WI38 (cell line): ENCODE data around the gene ZNF669.

Source experiments
- H3K4me3 ChIP-seq: 2 replicates; pipeline ENCODE4 v1.5.1; 2011; ENCODE audit warnings: low read depth, mild to moderate bottlenecking, control low read depth, low read length
- TF ChIP-seq, protein P1 (sequence below): IDR thresholded peaks from 2 replicates; pipeline ENCODE4 v1.5.1; 2012; ENCODE audit warnings: low read depth, mild to moderate bottlenecking, control low read depth, low read length

ZNF669 gene

DNA sequence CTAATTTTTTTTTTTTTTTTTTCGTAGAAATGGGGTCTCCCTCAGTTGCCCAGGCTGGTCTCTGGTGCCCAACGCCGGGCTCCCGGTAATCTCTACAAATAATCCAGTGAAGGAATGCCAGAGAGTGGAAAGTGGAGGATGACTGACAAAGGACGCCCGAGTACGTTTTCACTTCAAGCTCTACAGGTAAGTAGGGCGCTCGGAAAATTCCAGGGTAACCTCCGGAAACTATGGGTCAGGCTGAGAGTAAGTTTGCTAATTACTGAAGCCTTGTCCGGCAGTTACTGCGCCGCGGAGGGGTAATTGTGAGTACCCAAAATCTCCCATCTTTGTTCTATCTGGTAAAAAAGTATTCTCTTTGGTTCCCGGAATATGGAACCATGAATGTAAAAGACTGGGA, 1.8 kb upstream of the ZNF669 start:
- TF ChIP-seq, protein P1, sequence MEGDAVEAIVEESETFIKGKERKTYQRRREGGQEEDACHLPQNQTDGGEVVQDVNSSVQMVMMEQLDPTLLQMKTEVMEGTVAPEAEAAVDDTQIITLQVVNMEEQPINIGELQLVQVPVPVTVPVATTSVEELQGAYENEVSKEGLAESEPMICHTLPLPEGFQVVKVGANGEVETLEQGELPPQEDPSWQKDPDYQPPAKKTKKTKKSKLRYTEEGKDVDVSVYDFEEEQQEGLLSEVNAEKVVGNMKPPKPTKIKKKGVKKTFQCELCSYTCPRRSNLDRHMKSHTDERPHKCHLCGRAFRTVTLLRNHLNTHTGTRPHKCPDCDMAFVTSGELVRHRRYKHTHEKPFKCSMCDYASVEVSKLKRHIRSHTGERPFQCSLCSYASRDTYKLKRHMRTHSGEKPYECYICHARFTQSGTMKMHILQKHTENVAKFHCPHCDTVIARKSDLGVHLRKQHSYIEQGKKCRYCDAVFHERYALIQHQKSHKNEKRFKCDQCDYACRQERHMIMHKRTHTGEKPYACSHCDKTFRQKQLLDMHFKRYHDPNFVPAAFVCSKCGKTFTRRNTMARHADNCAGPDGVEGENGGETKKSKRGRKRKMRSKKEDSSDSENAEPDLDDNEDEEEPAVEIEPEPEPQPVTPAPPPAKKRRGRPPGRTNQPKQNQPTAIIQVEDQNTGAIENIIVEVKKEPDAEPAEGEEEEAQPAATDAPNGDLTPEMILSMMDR: no peak
- no peak overlapping the region for H3K4me3 ChIP-seq

DNA sequence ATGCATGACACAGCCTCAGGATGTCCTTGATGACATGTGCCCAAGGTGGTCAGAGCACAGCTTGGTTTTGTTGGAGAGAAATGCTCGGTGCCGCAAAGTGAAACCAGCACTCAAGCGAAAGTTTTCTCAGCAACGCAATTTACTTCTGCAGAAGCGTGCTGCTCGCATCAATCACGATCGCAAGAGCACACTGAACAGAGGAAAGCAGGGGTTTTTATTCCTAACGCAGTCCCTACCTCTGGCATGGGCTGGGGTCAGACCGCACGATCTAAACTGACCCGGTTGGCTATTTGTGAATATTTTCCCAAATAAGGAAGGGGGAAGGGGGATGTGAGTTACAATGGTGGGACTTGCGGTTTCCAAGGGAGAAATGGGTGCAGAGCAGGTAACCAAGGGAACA, 809 bp upstream of the ZNF669 start:
- TF ChIP-seq, protein P1: no peak

DNA sequence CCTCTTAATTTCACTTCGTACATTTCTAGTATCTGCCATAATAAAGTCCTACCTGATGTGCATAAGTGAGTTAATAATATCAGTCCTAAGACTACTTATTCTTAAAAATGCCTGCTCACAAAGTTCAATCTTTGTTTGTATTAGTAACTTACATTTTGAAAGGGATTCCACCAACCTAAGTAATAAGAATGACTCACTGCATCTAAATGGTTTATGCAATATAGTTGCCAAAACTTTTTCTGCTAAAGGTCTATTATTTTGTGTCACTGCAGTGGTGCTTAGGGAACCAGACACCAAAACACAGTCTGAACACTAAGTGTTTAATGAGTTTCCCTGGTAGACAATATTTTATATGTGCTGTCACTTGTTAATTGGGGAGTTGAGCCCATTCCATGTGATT, 1.8 kb downstream of the ZNF669 start:
- TF ChIP-seq, protein P1: no peak
- H3K4me3 ChIP-seq: no peak overlapping the region

More for the DNA sequence above, 809 bp upstream of the ZNF669 start:
- no peak overlapping the region for H3K4me3 ChIP-seq

DNA sequence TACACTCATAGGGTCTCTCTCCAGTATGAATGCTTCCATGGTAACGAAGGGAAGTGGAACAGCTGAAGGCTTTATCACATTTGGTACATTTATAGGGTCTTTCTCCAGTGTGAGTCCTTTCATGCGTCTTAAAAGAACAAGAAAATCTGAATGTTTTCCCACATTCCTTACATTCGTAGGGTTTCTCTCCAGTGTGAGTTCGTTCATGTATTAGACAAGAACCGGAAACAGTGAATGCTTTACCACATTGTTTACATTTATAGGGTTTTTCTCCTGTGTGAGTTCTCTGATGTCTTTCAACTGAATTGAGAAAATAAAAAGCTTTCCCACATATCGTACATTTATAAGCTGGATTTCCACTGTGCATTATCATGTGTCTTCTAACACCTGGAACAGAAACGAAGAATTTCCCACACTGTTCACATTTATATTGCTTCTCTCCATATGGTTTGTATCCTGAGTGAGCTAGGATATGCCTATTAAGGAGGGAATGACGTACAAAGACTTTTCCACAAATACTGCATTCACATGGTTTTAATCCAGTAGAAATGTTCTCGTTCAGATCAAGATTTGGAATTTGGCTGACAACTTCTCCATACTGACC, 3.4 kb downstream of the ZNF669 start:
- H3K4me3 ChIP-seq: no peak overlapping the region
- TF ChIP-seq, protein P1: no peak

DNA sequence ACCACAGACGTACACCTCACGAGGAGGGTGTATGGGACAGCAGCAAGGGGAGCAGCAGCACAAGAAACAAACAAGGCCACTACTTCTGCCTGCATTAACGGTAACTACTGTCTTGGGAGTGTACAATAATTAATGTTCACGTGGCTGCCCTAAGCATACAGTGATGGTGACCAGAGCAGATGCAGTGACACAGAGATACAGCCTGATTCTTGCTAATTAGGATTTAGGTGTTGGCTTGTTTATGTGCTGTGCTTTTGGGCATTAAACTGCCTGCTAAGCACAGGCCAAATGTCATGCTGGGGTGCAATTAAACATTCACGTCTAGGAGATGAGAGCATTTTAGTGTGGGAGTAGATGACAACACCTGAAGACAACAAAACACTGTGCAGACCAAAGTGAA, 7.2 kb downstream of the ZNF669 start:
- H3K4me3 ChIP-seq: no peak overlapping the region
- TF ChIP-seq, protein P1: no peak

DNA sequence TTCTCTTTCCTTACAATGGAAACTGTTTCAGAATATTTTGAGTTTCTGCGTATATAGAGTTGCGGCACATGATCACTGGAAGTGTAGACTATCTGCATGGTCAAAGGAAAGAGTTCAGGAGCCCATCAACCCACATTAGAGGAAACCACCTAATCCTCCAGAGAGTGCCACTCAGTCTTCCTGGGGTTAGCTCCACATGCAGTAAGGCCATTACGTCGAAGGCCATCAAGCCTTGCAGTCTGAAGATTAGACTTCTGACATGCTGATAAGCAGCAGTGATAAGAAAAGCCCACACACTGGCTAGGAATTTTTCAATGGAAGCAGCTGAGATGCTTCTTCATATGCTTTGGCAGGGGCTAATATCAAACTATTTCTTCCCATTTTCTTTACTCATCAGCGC, 7.6 kb downstream of the ZNF669 start:
- H3K4me3 ChIP-seq: no peak overlapping the region
- TF ChIP-seq, protein P1: no peak

DNA sequence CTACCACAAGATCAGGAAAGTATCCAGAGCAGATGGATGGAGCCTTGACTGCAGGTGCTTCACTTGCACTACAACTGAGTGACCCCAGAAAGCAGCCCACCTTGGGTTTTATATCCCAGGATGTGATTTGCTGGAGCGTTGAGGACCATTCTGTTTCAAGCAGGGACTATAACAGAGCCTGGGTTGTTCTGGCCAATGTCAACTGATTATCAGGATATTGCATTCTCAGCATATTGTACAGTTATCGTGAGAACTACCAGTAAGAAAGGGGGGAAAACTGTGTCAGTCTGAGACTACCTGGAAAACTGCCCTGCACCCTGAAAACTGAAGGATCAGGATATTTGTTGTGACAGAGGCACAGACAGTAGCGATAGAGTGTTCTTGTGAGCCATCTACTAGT, 8.0 kb downstream of the ZNF669 start:
- H3K4me3 ChIP-seq: no peak overlapping the region

More for the DNA sequence above, 8.0 kb downstream of the ZNF669 start:
- TF ChIP-seq, protein P1: no peak
